Skin epidermis (tissue), 12 donors: Measurements from ENCODE around the gene TBC1D16.
"Not testable (repeated sequence)": the region's sequence is repeated elsewhere in the genome, so short reads cannot be mapped to it uniquely, and the experiment has no call there.

Experiments used
- H3K27ac ChIP-seq, 21 experiments: fragments of 200-600 bp; sonication (generic) in 11 of 21; one replicate each; pipeline ENCODE4 v1.5.0; 2020; ENCODE audit warnings: mild to moderate bottlenecking in 3 of 21, inconsistent platforms in 2 of 21, moderate library complexity in 2 of 21
- H3K4me3 ChIP-seq, 7 experiments: fragments of 200-600 bp; sonication (generic) in 2 of 7; one replicate each; pipeline ENCODE4 v1.5.0; 2020; ENCODE audit warnings: inconsistent platforms in 2 of 7, mild to moderate bottlenecking in 2 of 7, moderate library complexity in 1 of 7

Gene TBC1D16

DNA sequence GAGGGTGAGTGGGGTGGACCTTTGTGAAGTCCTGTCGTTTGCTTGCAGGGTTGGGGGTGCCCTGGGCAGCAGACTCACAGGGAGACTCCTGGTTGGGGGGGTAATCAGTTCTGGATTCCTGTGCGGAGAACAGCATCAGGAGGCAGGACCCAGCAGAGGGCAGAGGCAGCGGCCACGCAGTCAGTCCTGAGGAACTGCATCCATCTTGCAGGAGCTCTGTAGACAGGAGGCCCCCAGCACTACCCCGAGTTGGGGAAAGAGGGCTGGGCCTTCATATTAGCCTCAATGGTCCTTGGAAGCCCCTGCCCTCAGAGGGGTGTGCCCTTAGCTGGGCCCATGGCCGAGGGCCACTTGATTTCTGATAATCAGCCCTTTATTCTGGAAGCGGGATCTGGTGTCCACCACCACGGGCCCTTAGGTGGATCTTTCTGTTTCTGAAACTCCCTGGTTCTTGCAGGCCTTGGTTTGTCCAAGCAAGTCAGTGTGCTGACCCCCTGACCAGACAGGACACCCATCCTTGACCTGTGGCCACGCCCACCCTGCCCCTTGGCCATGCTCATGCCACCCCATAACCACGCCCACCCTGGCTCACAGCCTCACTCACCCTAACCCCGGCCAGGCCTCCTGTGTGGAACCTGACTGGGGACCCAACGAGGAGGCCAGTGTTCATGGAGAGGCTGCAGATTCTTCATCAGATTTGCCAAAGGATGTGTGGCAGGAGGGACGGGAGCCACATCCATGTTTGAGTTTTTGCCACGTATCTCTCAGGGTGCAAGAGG, 122.9 kb downstream of the TBC1D16 start:
- no peak overlapping the region for H3K27ac ChIP-seq
- H3K4me3 ChIP-seq = no peak overlapping the region

DNA sequence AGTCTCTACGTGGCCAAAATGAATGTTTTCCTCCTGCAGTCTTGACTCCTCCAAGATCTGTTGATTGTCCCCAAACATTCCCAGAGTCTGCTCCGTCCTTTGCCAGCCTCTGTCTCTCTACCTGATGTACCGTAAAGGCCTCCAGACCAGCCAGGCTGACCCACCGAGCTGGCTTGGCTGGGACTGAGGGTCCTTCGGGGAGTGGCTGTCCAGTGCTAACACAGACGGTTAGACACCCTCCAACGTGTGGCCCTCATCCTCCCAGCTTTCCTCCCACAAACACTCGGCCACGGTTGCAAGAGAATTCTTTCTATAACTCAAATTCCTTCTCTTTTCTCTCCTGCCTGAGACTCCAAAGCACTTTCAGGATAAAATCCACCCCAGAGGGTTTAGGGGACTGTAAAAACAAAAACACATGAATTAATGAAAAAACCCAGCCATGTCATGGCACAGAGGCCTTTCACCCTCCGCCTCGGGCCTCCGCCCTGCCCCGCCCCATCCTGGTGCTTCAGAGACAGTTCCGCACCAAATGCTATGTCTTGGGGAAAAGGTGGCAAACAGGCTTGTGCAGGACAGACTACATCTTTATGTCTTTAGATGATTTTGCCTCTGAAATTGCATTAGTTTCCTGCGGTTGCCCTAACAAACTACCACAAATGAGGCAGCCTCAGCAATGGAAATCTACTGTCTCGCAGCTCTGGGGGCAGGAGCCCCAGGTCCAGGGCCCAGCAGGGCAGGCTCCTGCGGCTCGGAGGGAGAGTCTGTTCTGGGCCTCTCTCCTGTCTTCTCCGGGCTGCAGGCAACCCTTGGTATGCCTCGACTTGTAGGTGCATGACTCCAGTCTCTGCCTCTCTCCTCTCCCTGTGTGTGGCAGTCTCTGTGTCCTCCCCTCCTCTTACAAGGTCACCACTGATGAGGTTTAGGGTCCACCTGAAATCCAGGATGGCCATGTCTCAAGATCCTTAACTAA, 124.0 kb downstream of the TBC1D16 start:
- Histone ChIP-seq H3K4me3 (no peak overlapping the region), H3K27ac (no peak overlapping the region)

DNA sequence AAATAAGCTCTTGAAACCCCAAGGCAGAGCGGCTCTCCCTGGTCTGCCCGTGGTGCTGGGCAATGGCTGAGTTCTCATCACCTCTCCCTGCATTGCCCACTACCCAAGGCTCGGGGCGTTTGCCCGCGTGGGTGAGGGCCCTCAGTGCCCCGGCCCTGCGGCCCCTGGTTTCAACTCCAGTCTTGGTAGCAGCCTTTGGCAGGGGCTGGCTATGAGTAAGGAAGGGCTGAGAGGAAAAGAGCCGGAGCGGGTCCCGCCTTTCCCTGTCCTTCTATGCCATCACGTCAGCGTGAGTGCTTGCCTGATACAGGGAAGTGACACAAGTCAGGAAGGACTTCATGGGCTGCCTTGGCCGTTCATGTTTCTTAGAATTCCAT, 124.7 kb downstream of the TBC1D16 start:
- H3K4me3 ChIP-seq = no peak overlapping the region

DNA sequence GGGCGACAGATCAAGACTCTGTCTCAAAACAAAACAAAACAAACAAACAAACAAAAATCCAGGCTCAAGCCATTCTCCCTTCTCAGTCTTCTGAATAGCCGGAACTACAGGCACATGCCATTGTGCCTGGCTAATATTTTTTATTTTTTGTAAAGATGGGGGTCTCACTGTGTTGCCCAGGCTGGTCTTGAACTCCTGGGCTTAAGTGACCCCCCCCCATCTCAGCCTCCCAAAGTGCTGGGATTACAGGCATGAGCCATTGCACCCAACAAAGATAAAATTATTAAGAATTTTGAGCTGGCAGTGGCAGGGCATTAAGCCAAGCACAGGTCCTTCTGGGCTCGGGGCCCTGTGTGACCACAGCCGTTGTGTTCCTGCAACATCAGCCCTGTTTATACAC, 126.6 kb downstream of the TBC1D16 start:
- H3K4me3 ChIP-seq = no peak overlapping the region
- no peak overlapping the region for H3K27ac ChIP-seq

More for the DNA sequence above, 124.7 kb downstream of the TBC1D16 start:
- no peak overlapping the region for H3K27ac ChIP-seq

DNA sequence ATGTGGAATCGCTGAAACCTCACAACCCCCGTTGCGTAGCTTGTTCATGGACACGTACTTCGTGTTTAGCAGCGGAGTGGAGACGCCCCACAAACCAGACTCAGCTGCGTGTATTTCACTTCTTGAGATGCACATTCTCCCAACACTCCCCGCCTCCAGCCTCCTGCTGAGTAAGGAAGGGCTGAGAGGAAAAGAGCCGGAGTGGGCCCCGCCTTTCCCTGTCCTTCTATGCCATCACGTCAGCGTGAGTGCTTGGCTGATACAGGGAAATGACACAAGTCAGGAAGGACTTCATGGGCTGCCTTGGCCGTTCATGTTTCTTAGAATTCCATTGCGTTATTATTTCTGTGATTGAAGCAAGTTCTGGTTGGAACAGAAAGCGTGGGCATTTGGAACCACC, 127.8 kb downstream of the TBC1D16 start:
- Histone ChIP-seq H3K4me3 (no peak overlapping the region), H3K27ac (no peak overlapping the region)

DNA sequence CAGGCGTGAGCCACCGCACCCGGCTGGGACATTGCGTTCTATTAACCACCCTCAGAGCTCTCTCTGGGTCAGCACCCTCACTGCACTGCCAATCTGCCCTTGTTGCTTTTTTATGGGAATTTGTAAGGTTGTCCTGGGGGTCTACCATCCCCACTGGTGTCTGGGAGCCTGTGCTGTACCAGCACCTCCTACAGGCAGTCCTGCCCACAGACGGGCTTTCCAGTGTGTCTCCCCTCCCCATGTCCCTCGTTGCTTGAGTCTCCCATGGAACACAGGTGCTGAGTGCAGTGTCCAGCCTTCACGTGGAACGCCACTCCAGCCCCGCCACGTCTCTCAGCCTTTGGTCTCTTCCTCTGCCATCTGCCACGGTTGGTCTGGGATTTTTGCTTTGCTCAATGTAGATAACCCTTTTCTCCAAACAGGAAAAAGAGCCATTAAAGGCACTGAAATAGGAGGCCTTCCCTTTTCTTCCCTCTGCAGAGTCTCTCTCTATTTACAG, 128.4 kb downstream of the TBC1D16 start:
- Histone ChIP-seq H3K4me3 (no peak overlapping the region), H3K27ac (no peak overlapping the region)

DNA sequence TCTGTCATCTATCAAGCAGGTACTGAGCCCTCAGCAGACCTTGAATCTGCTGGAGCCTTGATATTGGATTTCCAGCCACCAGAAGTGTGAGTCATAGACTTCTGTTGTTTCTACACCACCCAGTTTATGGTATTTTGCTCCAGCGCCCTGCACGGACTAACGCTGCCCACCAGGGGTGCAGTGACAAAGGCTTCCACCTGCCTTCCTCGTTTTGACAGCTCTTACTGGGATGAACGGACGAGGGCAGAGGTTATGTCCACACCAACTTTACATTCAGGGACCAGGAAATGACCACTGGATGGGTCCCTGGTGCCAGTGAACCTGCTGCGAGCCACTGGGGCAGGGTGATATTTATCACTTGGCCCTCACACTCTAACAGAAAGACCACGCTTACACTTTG, 129.8 kb downstream of the TBC1D16 start:
- no peak overlapping the region for H3K4me3 ChIP-seq

DNA sequence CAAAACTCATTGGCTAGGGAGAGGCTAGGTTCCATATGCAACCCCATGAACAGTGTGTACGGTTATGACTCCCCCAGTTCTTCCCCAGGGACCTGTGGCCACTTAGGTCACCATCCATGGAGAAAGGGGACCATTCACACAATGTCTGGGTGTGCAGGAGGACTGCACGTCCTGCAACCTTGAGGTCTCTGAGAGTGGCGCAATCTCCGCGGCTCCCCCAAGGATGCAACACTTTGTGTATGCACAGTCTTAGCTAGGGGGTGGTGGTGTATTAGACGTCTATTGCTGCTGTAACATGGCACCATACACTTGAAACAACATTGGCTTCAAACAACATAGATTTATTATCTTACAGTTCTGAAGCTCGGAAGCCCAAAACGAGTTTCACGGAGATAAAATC, 130.8 kb downstream of the TBC1D16 start:
- no peak overlapping the region for H3K27ac ChIP-seq
- H3K4me3 ChIP-seq = no peak overlapping the region

More for the DNA sequence above, 129.8 kb downstream of the TBC1D16 start:
- H3K27ac ChIP-seq = no peak overlapping the region

DNA sequence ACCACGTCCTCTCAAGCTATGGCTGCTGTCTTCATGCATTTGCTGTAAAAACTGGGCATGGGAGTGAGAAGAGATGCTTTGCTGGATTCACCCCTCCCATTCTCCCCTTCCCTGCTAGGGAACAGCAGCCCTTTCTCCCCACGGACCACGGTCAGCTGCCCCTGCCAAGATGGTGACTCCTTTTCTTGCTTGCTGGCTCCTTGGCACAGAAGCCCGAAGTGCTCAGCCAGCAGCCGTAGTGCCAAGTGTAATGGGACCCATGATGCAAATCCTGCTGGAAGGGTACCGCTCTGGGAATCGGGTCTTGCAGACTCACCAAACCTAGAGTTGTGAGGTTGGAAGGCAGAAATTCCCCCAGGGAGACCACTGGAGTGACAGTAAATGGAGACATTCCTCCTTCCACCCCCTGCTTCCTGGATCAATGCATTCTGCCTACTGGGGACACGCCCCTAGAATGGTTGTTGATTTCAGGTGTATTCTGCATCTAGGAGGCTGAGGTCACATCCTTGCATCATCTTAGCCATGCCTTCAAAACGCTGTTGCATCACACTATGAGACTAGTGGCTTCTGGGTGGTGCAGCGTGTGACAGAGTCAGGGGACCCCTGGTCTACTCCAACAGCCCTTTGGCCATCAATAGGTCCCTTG, 133.4 kb downstream of the TBC1D16 start:
- Histone ChIP-seq H3K4me3 (no peak overlapping the region), H3K27ac (no peak overlapping the region)

DNA sequence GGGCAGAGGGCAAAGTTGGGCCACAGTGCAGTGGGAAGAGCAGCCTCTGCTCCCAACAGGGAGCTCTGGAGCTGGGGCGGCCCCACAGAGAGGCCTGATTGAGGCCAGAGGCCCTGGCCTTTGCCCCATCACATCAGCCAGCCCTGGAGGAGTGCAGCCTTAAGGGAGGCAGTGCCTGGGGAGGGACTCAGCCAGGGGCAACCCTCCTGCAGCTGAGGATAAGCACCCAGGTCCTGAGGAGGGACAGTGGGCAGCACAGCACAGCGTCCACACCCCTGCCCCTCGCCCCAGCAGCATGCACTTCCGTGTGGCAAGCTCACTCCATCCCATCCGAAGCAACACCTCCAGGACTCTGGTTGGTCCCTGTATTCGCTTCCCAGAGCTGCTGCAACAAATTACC, 134.5 kb downstream of the TBC1D16 start:
- Histone ChIP-seq H3K27ac (no peak overlapping the region), H3K4me3 (no peak overlapping the region)

DNA sequence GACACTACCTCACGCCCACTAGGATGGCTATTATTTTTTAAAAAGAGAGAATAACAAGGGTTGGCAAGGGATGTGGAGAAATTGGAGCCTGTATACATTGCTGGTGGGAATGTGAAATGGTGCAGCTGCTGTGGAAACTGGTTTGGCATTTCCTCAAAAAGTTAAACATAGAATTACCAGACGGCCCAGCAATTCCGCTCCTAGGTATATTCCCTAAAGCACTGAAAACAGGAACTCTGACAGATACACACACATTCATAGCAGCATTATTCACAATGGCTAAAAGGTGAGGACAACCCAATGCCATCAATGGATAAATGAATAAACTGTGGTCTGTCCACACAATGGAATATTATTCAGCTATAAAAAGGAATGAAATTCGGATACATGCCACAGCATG, 136.1 kb downstream of the TBC1D16 start:
- Histone ChIP-seq H3K27ac (no peak overlapping the region), H3K4me3 (no peak overlapping the region)

DNA sequence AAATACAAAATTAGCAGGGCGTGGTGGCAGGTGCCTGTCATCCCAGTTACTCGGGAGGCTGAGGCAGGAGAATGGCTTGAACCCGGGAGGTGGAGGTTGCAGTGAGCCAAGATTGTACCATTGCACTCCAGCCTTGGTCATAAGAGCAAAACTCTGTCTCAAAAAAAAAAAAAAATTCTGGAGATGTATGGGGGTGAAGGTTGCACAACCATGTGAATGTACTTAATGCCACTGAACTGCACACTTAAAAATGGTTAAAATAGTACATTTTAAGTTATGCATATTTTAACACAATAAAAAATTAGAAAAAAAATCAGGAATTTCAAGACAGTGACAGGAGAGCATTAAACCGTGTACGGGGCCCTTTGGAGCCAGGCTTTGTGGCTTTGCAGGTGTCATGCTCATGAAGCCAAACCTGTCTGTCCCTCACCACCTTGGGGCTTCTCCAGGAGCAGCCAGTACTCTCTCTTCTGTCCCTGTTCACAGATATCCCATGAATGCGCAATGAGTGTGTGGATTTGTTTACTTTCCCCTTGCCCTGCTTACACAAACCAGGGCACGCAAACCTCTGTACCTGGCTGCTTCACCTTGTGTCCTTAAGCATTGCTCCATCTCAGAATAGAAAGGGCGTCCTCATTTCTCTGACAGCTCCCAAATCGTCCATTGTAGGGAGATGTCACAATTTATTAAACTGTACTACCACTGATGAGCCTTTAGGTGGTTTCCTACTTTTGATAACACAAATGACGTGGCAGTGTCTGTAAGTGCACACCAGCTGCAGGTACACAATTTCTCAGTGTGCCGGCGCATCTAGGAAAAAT, 138.2 kb downstream of the TBC1D16 start:
- Histone ChIP-seq H3K4me3 (no peak overlapping the region), H3K27ac (no peak overlapping the region)

DNA sequence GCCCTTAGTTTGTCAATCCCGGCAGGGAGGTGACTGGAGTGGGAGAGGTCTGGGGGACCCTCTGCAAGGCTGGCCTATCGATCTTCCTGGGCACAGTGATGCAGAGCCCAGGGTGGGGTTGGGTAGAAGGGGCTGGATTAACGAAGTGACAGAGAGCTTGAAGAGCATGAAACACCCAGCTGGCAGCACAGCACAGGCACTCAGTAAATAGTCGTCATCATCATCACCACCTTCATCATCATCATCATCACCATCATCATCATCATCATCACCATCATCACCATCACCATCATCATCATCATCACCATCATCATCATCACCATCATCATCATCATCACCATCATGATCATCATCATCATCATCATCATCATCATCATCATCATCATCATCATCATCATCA, 142.2 kb downstream of the TBC1D16 start:
- H3K4me3 ChIP-seq = not testable (repeated sequence)

DNA sequence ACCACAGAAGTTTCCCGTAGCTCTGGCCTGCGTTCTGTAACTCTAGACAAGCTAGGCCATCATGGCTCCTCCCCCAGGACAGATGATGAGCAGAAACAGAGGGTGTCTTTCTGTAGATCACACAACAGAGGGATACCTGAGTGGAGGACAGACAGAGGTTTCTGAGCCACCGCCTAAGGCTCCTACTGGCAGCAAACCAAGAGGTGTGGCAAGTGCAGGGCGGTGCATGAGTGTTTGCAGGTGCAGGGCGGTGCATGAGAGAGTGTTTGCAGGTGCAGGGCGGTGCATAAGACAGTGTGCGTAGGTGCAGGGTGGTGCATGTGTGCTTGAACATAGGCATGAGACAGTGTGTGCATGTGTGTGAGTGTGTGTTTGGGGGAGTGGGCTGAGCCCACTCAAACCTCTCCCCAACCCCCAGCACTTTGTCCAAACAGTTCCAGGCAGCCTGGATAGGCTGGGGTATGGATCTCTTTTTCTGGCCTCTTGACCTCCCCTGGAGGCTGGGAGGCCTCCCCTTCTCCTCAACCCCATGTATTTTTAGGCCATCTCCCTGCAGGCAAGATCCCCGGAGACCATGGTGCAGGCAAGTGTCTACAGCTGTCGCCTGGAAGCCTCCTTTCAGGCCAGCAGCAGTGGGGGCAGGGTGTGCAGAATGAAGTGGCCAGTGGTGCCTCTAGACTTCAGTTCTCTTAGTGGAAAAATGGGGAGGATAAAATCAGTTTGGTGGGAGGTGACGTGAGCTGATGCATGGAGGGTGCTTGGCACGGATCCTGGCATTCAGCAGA, 143.0 kb downstream of the TBC1D16 start:
- Histone ChIP-seq H3K27ac (no peak overlapping the region), H3K4me3 (no peak overlapping the region)

More for the DNA sequence above, 142.2 kb downstream of the TBC1D16 start:
- H3K27ac ChIP-seq = not testable (repeated sequence)

DNA sequence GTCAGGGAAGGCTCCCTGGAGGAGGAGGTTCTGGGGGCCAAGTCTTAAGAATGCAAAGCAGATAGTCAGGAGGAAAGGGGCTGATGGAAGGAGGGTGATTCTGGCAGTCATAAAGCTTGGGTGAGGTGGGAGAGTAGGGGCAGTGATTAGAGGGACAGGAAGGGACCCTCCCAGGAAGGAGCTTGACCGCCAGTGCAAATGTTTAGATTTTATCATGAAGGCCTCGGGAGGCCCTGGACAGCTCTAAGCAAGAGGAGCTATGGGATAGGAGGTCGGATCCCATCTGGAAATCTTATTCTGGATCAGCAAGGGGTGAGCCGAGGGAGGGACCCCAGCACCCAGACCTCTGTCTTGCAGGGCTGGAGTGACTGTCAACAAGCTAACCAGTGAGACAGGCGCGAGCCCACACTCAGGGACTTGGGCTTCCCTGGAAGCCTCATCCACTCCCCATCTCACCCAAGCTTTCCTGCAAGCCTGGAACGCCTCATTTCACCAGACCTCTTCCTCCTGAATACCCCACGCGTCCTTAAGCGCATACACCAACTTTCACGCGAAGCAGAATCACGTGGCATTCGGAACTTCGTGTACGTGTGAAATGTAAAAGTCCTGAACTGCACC, 144.4 kb downstream of the TBC1D16 start:
- Histone ChIP-seq H3K4me3 (no peak overlapping the region), H3K27ac (no peak overlapping the region)

DNA sequence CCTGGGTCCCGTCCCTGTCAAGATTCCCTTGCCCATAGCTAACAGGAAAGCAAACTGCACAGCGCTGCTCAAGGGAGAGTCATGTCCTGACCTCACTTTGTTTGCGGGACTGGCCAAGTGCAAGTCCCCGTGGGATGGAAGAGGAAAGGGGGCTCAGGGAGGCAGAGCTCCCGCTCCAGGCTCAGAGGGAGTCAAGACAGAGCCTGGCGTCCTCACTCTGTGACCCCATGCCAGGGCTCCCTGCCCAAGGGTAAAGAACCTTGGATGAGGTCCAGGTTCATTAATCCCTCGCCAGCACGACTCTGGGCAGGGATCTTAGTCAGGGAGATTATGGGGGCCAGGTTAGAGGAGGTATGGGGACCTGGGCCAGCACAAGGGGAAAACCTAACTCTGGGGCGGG, 145.0 kb downstream of the TBC1D16 start:
- no peak overlapping the region for H3K27ac ChIP-seq
- H3K4me3 ChIP-seq = no peak overlapping the region

DNA sequence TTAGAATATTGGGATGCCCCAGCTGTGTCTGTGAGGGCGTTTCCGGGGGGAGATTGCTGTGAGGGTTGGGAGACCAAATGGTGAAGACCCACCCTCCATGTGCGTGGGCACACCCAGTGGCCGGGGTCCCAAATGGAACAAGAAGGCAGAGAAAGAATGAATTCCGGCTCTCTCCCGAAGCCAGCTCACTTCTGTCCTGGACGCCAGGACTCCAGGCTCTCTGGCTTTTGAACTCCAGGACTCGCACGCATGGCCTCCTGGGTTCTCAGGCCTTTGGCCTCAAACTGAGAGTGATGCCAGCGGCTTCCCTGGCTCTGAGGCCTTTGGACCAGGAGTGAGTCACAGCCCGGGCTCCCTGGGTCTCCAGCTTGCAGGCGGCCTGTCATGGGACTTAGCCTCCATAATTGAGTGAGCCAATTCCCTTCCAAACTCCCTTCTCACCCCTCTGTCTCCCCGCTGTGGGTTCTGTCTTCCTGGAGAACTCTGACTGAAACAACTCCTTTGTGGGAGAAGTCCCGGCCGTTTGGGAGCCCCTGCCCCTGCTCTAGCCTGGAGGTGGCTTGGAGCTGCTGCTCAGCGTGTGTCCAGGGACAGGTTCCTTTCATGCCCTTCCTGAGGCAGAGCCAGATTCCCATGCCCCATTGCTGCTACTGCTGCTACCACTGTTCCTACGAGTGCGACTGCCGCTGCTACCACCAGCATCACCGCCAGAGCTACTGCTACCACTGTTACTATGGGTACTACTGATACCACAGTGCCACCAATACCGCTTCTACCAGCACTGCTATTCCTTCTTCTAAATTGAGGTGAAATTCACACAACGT, 146.6 kb downstream of the TBC1D16 start:
- no peak overlapping the region for H3K27ac ChIP-seq
- no peak overlapping the region for H3K4me3 ChIP-seq
